Subcutaneous abdominal adipose tissue (tissue), 5 donors: Measurements from ENCODE around the gene KRTAP5-7.
"Not testable (repeated sequence)": the region's sequence is repeated elsewhere in the genome, so short reads cannot be mapped to it uniquely, and the experiment has no call there.

Source experiments
- H3K27ac ChIP-seq: one replicate; pipeline ENCODE4 v1.7.0; 2013; ENCODE audit warnings: low read depth, mild to moderate bottlenecking, inconsistent platforms, low read length, moderate library complexity
- H3K27me3 ChIP-seq, 5 donors: one replicate each; pipeline ENCODE4 v1.7.0; 2013; ENCODE audit warnings: low read length in 5 of 5, inconsistent platforms in 1 of 5; ENCODE audit not compliant: control insufficient read depth in 5 of 5, insufficient read depth in 4 of 5
- H3K36me3 ChIP-seq, 5 donors: one replicate each; pipeline ENCODE4 v1.7.0; 2013; ENCODE audit warnings: low read length in 5 of 5; ENCODE audit not compliant: control insufficient read depth in 5 of 5, insufficient read depth in 5 of 5
- H3K4me1 ChIP-seq, 5 donors: one replicate each; pipeline ENCODE4 v1.7.0; 2013; ENCODE audit warnings: low read length in 5 of 5, mild to moderate bottlenecking in 3 of 5, moderate library complexity in 1 of 5; ENCODE audit not compliant: control insufficient read depth in 5 of 5, insufficient read depth in 5 of 5
- H3K4me3 ChIP-seq, 5 donors: one replicate each; pipeline ENCODE4 v1.7.0; 2013; ENCODE audit warnings: low read length in 5 of 5, low read depth in 1 of 5
- H3K9ac ChIP-seq, 5 donors: one replicate each; pipeline ENCODE4 v1.7.0; 2013; ENCODE audit warnings: low read length in 5 of 5, mild to moderate bottlenecking in 4 of 5, moderate library complexity in 3 of 5
- H3K9me3 ChIP-seq, 5 donors: one replicate each; pipeline ENCODE4 v1.7.0; 2013; ENCODE audit warnings: low read length in 5 of 5; ENCODE audit not compliant: control insufficient read depth in 5 of 5
- donor health status: healthy.
- donor health status: healthy.
- donor health status: healthy.
- donor health status: healthy.
- donor health status: healthy.

KRTAP5-7 gene

DNA sequence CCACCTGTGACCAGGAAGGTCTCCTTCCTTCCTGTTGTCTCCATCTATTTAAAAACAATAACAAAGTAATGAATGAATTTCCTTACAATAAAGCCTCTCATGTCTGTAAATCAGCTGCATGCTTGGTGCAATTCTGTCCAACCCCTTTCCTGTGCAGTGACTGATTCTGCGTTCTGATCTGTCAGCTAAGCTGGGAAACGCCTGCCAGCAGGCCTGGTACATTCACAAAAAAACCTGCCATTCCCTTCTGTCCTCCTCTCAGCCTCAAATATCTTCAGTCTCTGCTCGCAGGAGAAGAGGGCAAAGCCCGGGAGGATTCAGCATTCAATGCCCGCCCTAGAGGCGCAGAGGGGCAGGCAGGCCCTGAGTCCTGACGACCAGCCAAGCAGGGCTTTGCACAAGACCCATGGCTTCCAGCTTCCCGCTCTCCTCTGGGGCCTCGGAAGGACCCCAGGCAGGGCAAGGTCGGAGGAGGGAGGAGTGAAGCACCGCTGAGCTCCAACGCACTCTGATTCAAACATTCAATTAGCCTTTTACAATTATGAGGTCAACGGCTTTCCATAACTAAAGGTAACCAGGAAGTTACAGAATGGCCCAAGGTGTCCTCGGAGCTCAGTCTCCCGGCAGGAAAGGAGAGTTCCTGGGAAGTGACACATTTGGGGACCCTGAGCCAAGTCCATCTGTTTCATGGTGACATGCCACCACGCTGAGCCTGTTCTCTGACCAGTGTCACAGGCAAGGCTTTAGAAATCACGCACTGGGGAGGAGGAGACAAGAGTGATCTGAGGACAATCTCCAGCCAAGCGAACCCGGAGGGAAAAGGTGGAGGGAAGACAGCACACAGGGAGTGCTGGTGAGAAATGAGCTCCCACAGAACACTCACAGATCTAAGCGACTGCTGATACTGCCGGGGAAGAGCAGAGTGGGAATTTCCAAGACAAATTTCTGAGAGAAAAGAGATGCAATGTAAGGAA, 39.8 kb downstream of the KRTAP5-7 start:
- H3K9ac ChIP-seq, H3K27me3 ChIP-seq, H3K36me3 ChIP-seq, H3K27ac ChIP-seq, H3K4me3 ChIP-seq, H3K9me3 ChIP-seq: not testable (repeated sequence)
- peaks cover 0 to 32% (median 21%) of the 10 kb centered on the region in 5 donors for H3K4me1 ChIP-seq

DNA sequence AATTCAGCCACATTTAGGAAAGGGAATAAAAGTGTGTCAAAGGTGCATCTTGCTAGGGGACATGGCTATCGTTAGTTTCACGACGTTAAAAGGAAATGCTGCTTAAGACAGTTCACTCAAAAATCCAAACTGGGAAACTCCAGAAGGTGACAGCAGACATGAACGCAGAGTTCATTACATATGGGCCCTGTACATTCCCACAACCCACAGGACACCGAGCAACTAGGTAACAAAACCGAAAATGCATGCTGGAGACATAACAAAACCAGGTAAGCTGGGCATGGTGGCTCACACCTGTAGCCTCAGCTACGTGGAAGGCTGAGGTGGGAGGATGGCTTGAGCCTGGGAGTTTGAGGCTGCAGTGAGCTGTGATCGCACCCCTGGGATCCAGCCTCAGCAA, 40.6 kb downstream of the KRTAP5-7 start:
- H3K9me3 ChIP-seq, H3K27ac ChIP-seq, H3K27me3 ChIP-seq, H3K4me3 ChIP-seq, H3K9ac ChIP-seq, H3K36me3 ChIP-seq: not testable (repeated sequence)
- peaks cover 0 to 32% (median 21%) of the 10 kb centered on the region in 5 donors for H3K4me1 ChIP-seq

DNA sequence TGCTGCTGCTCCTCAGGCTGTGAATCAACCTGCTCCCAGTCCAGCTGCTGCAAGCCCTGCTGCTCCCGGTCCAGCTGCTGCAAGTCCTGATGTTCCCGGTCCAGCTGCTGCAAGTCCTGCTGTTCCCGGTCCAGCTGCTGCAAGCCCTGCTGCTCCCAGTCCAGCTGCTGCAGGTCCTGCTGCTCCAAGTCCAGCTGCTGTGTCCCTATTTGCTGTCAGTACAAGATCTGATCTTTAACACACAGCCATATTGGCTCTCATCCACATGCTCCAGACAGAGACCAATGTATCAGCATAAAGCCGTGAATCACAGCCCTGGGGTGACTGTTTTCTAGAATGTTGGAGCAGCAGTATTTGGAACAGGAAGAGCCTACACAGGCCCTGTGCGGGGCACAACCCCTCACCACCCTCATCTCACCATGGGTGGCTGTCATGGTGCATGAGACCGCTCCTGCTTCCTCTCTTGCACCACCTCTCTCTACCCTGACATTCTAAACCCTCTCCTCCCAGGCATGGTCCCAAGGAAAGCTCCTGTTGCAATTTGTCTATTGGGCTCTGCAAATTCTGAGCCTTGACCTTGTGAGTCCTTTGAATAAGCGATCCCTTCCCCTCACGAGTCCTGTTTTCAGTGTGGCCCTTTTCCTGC, 41.8 kb downstream of the KRTAP5-7 start:
- H3K4me3 ChIP-seq, result peak overlapping the region in 1 of 5 donors; percentile 40
- no peak overlapping the region for H3K9ac ChIP-seq
- H3K4me1 ChIP-seq, result peaks cover 0 to 32% (median 21%) of the 10 kb centered on the region in 5 donors
- H3K27ac ChIP-seq, result peak overlapping the region; percentile 16
- peaks cover 0 to 3% (median 2%) of the 10 kb centered on the region in 5 donors for H3K27me3 ChIP-seq
- no peaks in the 10 kb centered on the region for H3K36me3 ChIP-seq
- H3K9me3 ChIP-seq, result no peaks in the 10 kb centered on the region

DNA sequence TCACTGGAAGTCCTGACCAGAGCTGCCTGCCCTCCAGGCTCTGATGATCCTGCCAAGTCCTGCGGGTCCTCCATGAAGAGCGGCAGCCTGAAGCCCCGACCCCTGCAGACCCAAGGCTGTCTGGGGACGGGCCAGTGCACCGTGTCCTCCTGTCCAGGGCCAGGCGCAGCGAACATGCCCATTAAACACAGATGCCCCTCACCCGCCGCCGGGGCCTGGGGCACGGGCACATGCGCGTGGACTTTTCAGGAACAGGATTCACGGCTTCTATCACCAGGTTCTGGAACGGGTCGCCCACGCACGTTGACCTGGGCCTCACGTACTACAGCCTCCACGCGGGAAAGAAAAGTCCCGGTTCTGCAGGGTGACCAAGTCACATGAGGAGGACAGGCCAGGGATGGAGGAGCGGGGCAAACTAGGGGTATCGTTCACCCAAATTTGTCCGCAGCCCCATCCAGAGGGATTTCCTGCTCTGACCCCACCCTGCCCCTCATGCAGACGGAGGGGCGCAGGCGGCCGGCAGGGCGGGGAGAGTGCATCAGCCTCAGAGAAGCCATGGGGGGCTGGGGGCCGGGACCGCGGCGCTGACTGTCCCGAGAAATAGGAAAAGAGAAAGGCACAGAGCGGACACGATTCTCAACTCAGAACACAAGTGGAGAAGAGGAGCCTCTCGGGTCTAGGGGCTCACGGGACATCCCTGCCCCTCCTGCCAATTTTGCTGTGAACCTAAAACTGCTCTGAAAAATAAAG, 44.2 kb downstream of the KRTAP5-7 start:
- peaks cover 0 to 27% (median 20%) of the 10 kb centered on the region in 5 donors for H3K4me1 ChIP-seq
- not testable (repeated sequence) for H3K27ac ChIP-seq, H3K27me3 ChIP-seq, H3K9ac ChIP-seq, H3K9me3 ChIP-seq, H3K4me3 ChIP-seq, H3K36me3 ChIP-seq

DNA sequence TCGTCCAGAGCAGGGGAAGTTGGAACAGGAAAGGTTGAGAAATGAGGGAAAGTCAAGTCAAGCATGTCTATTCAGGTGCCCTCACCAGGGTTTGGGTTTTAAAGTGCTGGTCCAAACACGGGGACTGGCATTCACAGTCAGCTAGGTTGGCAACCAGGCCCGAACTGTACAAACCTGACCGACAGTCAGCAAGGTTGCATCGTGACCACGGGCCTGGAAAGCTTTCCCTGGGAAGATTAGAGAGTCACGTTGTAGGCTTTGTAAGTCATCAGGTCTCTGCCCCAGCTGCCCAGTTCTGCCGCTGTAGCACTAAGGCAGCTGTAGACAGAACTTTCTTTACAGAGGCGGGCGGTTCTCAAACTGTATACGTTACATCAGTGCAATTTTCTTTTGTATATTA, 45.7 kb downstream of the KRTAP5-7 start:
- Histone ChIP-seq H3K4me3 (no peak overlapping the region), H3K36me3 (no peaks in the 10 kb centered on the region), H3K27ac (no peak overlapping the region), H3K27me3 (peaks cover 0 to 12% (median 3%) of the 10 kb centered on the region in 5 donors), H3K9me3 (no peaks in the 10 kb centered on the region), H3K4me1 (peaks cover 2 to 15% (median 10%) of the 10 kb centered on the region in 5 donors), H3K9ac (no peak overlapping the region)

DNA sequence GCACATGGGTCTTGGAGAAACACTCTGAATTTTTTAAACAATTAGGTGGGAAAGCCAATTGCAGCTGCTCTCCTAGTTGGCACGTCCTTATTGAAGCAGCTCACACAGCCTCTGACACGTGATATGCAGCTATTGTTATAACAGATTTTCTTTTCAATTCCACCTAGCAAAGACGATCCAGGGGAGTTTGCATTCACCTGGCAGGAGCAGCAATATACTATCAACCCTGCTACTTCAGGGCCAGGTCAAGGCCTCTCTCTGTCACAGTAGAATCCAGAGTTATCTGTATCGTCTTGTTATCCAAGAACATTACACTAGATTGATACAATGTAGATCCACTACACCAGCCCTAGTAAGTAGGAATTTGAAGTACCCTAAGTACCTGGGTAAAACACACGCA, 47.4 kb downstream of the KRTAP5-7 start:
- H3K4me3 ChIP-seq, result no peak overlapping the region
- H3K9ac ChIP-seq, result no peak overlapping the region
- H3K9me3 ChIP-seq, result no peaks in the 10 kb centered on the region
- peaks cover 0 to 4% (median 1%) of the 10 kb centered on the region in 5 donors for H3K4me1 ChIP-seq
- no peak overlapping the region for H3K27ac ChIP-seq
- H3K27me3 ChIP-seq, result peaks cover 0 to 12% (median 3%) of the 10 kb centered on the region in 5 donors
- no peaks in the 10 kb centered on the region for H3K36me3 ChIP-seq

DNA sequence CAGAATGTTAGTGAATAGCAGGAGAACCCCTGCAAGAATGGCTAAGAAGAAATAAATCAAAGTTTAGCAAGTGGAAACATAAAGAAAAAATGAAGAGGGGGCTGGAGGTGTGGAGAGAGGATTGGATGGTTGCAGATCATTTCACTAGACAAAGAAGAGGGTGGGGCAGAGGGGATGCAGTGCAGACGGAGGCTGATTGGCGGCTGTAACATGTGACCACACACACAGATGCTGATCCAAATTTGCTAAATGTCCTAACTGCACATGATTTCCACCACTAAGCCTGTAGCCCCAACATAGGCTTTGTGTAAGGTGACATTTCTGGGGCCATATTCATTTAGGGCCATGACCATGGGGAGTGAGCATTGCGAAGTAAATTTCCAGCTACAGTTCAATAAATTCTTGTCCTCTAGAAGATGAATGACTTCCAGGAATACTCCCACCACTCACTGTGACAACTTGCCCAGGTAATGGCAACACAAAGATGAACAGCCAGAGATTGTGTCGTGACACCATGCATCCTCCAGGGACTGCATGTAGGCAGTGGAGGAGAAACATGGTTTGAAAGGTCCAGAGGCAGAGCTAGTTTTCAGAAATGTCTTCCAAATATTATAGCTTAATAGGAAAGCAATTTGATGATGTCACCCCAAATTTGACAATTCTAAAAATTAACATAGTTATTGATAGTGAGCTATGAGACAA, 48.8 kb downstream of the KRTAP5-7 start:
- no peaks in the 10 kb centered on the region for H3K36me3 ChIP-seq

DNA sequence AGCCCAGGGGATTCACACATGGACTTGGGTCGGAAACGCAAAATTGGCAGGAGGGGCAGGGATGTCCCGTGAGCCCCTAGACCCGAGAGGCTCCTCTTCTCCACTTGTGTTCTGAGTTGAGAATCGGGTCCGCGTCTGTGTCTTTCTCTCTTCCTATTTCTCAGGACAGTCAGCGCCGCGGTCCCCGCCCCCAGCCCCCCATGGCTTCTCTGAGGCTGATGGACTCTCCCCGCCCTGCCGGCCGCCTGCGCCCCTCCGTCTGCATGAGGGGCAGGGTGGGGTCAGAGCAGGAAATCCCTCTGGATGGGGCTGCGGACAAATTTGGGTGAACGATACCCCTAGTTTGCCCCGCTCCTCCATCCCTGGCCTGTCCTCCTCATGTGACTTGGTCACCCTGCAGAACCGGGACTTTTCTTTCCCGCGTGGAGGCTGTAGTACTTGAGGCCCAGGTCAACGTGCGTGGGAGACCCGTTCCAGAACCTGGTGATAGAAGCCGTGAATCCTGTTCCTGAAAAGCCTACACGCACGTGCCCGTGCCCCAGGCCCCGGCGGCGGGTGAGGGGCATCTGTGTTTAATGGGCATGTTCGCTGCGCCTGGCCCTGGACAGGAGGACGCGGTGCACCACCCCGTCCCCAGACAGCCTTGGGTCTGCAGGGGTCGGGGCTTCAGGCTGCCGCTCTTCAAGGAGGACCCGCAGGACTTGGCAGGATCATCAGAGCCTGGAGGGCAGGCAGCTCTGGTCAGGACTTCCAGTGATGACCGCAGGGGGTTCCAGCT, 49.8 kb downstream of the KRTAP5-7 start:
- H3K9me3 ChIP-seq, result not testable (repeated sequence)

More for the DNA sequence above, 48.8 kb downstream of the KRTAP5-7 start:
- no peak overlapping the region for H3K4me3 ChIP-seq
- H3K9ac ChIP-seq, result no peak overlapping the region
- H3K9me3 ChIP-seq, result no peaks in the 10 kb centered on the region
- H3K4me1 ChIP-seq, result peaks cover 0 to 13% (median 9%) of the 10 kb centered on the region in 5 donors
- no peak overlapping the region for H3K27ac ChIP-seq
- peaks cover 0 to 12% (median 3%) of the 10 kb centered on the region in 5 donors for H3K27me3 ChIP-seq

DNA sequence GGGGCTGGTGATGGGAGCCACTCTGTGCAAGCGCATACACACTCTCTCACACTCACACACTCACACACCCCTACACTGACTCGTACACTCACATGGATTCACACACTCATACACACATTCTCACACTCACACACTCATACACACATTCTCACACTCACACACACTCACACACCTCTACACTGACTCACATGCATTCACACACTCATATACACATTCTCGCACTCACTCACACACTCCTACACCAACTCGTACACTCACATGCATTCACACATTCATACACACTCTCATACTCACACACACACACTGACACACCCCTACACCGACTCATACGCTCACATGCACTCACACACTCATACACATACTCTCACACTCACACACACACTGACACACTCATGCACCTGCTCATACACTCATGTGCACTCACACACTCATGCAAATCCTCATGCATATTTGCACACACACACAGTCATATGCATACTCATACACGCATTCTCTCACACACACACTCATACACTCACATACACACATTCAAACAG, 50.5 kb downstream of the KRTAP5-7 start:
- Histone ChIP-seq H3K9me3 (no peaks in the 10 kb centered on the region), H3K27me3 (peaks cover 0 to 17% (median 3%) of the 10 kb centered on the region in 5 donors), H3K27ac (no peak overlapping the region), H3K36me3 (no peaks in the 10 kb centered on the region), H3K4me3 (no peak overlapping the region), H3K4me1 (peaks cover 0 to 19% (median 15%) of the 10 kb centered on the region in 5 donors), H3K9ac (no peak overlapping the region)

More for the DNA sequence above, 49.8 kb downstream of the KRTAP5-7 start:
- not testable (repeated sequence) for H3K4me3 ChIP-seq, H3K9ac ChIP-seq, H3K27ac ChIP-seq, H3K36me3 ChIP-seq
- peaks cover 0 to 13% (median 3%) of the 10 kb centered on the region in 5 donors for H3K27me3 ChIP-seq
- H3K4me1 ChIP-seq, result peaks cover 0 to 15% (median 10%) of the 10 kb centered on the region in 5 donors
